LNCaP clone FGC (cell line): ENCODE results near the gene NUB1.
A peak's percentile ranks its signal among the peaks of the same experiment; 100 is the strongest.

Experiments used
- DNase-seq: peaks from one replicate; pipeline ENCODE4 v3.0.0-alpha.2; 2011; ENCODE audit warnings: low read depth
- H3K4me3 ChIP-seq: 2 replicates; pipeline ENCODE4 v1.5.1; 2011; ENCODE audit warnings: mild to moderate bottlenecking, low read depth, low read length, control low read depth
- TF ChIP-seq, protein P1 (sequence below): IDR thresholded peaks from 2 replicates; pipeline ENCODE4 v1.5.1; 2012; ENCODE audit warnings: mild to moderate bottlenecking; ENCODE audit not compliant: control insufficient read depth, insufficient read depth; ENCODE audit errors: extremely low read depth

Gene NUB1

DNA sequence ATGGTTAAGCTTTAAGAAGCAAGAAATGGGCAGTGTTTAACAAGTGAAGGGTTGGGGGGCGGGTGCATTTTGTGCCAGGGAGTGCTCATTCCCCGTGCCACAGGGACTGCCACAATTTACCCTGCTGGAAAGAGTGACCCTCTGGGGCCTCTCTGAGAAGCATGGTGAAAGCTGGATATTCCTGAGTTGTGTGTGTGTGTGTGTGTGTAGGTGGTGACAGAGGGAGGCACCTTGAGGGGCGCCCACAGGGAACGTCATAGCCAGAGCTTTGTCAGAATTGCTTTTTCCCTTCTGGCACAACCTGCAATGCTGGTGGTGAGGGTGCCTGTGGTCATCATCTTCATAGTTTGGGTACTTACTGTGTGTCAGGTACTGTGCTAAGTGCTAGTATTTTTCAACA is 70.7 kb downstream of the NUB1 start:
- no peak overlapping the region for H3K4me3 ChIP-seq
- TF ChIP-seq, protein P1, sequence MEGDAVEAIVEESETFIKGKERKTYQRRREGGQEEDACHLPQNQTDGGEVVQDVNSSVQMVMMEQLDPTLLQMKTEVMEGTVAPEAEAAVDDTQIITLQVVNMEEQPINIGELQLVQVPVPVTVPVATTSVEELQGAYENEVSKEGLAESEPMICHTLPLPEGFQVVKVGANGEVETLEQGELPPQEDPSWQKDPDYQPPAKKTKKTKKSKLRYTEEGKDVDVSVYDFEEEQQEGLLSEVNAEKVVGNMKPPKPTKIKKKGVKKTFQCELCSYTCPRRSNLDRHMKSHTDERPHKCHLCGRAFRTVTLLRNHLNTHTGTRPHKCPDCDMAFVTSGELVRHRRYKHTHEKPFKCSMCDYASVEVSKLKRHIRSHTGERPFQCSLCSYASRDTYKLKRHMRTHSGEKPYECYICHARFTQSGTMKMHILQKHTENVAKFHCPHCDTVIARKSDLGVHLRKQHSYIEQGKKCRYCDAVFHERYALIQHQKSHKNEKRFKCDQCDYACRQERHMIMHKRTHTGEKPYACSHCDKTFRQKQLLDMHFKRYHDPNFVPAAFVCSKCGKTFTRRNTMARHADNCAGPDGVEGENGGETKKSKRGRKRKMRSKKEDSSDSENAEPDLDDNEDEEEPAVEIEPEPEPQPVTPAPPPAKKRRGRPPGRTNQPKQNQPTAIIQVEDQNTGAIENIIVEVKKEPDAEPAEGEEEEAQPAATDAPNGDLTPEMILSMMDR: no peak
- no peak for DNase-seq

DNA sequence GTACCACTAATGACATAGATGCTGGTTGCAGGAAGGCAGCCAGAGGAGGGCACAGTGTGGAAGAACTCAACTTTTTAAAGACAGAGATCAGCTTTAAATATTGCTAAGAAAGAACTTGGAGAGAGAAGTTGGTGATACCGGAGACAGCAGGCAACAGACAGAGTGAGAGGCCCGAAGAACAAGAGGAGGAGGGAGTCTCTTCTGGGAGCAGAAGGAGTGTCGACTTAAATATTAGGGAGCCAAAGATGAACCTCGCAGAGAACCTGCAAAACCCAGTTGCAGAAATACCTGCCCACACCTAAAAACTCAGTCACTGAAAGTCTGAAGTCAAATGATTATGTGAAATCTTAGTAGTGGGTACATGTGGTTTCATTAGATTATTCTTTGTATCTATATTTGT is 71.6 kb downstream of the NUB1 start:
- no peak for DNase-seq
- TF ChIP-seq, protein P1: no peak
- no peak overlapping the region for H3K4me3 ChIP-seq

DNA sequence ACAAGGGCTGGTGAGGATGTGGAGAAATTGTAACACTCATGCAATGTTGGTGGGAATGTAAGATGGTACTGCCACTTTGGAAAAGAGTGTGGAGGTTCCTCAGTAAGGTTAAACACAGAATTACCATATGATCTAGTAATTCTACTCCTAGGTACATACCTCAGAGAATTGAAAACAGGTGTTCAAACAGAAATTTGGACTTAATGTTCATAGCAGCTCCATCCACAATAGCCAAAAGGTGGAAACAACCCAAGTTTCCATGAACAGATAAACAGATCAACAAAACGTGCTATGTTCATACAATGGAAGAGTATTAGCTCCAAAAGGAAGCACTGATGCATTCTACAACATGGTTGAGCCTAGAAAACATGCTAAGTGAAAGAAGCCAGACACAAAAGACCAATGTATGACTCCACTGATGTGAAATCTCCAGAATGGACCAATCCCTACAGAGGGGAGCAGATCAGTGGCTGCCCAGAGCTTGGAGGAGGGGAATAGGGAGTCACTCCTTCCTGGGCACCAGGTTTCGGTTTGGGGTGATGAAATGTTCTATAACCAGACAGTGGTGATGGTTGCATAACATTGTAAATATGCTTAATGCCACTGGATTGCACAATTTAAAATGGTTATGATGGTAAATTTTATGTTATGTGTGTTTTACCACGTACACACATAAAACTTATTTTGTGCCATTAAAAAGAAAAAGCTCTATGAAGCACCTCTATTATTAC is 73.9 kb downstream of the NUB1 start:
- no peak overlapping the region for H3K4me3 ChIP-seq
- peak; percentile 36 for DNase-seq
- TF ChIP-seq, protein P1: no peak

DNA sequence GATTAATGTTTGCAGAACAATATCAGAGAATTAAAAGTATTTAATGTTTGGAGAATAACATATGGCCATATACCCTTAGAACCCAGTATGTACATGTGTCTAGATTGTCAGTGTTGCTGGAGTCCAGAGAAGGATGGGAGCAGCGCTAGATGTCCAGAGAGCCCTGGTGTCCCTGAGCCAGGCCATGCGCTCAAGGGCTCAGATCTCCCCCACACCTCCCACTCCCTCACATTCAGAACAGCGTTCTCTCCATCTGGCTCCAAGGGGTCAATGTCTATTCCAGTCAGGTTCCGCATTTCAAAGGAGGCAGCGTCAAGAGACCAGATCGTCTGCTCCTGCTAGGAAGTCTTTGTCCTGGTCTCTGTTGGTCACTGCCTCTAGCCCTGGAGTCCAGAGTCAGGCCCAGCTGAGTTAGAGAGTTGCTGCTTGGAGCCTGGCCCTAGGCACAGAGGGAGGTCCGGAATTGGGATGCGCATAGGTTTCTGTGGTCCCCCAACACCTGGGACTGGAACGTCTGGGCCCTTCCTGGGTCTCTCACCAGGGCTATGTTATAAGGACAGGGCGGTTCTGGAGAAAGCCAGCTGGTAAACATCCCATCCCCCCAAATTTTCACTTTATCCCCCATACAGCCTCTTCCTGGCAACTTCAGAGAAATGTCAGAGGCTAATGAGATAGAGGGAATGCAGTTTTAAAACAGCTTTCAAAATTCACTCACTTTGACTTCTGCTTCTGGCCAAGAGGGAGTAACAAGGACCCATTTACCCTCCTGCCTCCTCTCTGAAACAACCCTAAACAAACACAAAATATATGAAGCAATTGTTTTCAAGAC is 74.7 kb downstream of the NUB1 start:
- H3K4me3 ChIP-seq: no peak overlapping the region
- TF ChIP-seq, protein P1: no peak
- no peak for DNase-seq

DNA sequence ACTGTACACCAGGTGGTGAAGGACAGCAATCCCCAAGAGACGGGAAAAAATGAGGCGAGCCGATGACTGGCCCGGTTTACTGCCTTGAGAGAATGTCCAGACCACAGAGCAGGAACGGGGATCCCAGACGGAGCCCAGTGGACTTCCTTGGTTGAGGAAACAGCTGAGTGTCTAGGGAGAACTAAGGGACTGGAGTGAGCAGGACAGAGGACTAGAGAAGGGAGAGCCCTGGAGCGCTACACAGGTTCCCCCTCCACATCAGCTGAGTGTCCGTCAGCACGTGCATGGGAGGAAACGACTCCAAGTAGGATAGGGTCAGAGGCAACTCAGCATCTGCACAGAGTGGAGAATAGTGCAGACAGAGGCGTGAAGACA is 75.3 kb downstream of the NUB1 start:
- TF ChIP-seq, protein P1: no peak
- no peak for DNase-seq

DNA sequence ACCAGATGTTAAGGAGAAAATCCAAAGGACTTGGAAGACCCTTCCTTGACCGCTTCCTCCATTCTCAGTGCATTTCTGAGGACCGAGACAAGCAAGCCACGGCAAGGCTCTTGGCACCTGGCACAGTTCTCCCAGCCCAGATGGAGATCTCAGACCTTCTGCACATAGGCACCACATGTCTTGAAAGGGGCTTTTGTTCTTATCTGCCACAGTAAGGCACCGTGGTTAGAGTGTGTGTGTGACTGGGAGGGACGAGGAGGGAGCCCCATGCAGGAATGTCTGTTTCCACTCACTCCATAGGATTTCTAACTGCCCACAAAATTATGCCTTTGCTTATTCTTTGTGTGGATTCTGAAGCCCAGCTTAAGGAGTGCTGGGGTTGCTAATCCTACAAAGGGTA is 78.5 kb downstream of the NUB1 start:
- TF ChIP-seq, protein P1: no peak
- DNase-seq: no peak
- no peak overlapping the region for H3K4me3 ChIP-seq

More for the DNA sequence above, 75.3 kb downstream of the NUB1 start:
- no peak overlapping the region for H3K4me3 ChIP-seq
